B cell (primary cell): ENCODE results near the gene TMEM161B. TPM values are rescaled to one million over a fixed set of nuclear protein-coding genes. Genes with fewer than 3 reads are reported as not detected.

ENCODE experiments used
- ATAC-seq: fragments of 200-7000 bp; cut with Tn5 transposase; one replicate; pipeline ENCODE4 v1.10.0; 2021; ENCODE audit warnings: low read depth, mild to moderate bottlenecking, moderate number of reproducible peaks, moderate library complexity
- CTCF ChIA-PET: fragments of 350-600 bp; sonication (Branson Sonifier 250); formaldehyde crosslinking; loops from one replicate; lab custom pipeline; 2021; ENCODE audit warnings: antibody characterized with exemption, inconsistent platforms; lab: Charles Lee
- POLR2A ChIA-PET: fragments of 350-600 bp; sonication (Branson Sonifier 250); formaldehyde crosslinking; loops from one replicate; lab custom pipeline; 2021; ENCODE audit warnings: antibody characterized with exemption; lab: Charles Lee
- DNase-seq: peaks from one replicate; pipeline ENCODE4 v3.0.0; 2013
- H2AFZ ChIP-seq: 2 replicates; pipeline ENCODE4 v1.6.1; 2012; ENCODE audit warnings: mild to moderate bottlenecking, low read depth, low read length; ENCODE audit not compliant: insufficient read depth, poor library complexity, severe bottlenecking
- H3K27ac ChIP-seq, 2 donors: 1 replicate in 1 of 2; 2 replicates in 1 of 2; pipeline ENCODE4 v1.5.1; 2012 to 2013; ENCODE audit warnings: low read length in 2 of 2, mild to moderate bottlenecking in 2 of 2, moderate library complexity in 1 of 2
- H3K27me3 ChIP-seq, 4 experiments: fragments of 200-600 bp in 1 of 4; sonication (generic) in 1 of 4; replicated peaks in 1 of 4; 1 replicate in 2 of 4; 2 replicates in 2 of 4; pipeline versions ENCODE4 v1.6.1 to v1.7.0; 2013 to 2016; ENCODE audit warnings: low read length in 3 of 4, mild to moderate bottlenecking in 2 of 4, mixed read lengths in 1 of 4, moderate library complexity in 1 of 4; ENCODE audit not compliant: insufficient read depth in 4 of 4, control insufficient read depth in 3 of 4; ENCODE audit errors: control extremely low read depth in 1 of 4
- H3K36me3 ChIP-seq, 2 experiments: replicated peaks in 1 of 2; 1 replicate in 1 of 2; 2 replicates in 1 of 2; pipeline versions ENCODE4 v1.6.1 to v1.7.1; 2013; ENCODE audit warnings: low read length in 1 of 2; ENCODE audit not compliant: insufficient read depth in 2 of 2, control insufficient read depth in 1 of 2; ENCODE audit errors: control extremely low read depth in 1 of 2, extremely low read depth in 1 of 2
- H3K4me1 ChIP-seq, 2 donors: fragments of 200-600 bp in 1 of 2; sonication (generic) in 1 of 2; 1 replicate in 1 of 2; 2 replicates in 1 of 2; pipeline versions ENCODE4 v1.5.1 to v1.6.1; 2013 to 2017; ENCODE audit warnings: low read length in 2 of 2; ENCODE audit not compliant: control insufficient read depth in 2 of 2, insufficient read depth in 2 of 2
- H3K4me2 ChIP-seq: replicated peaks from 2 replicates; pipeline ENCODE3; 2012; ENCODE audit warnings: mild to moderate bottlenecking, low read depth, low read length; ENCODE audit not compliant: poor library complexity, severe bottlenecking
- H3K4me3 ChIP-seq, 5 experiments: fragments of 200-600 bp in 1 of 5; sonication (generic) in 1 of 5; 1 replicate in 3 of 5; 2 replicates in 2 of 5; pipeline versions ENCODE4 v1.5.1 to v1.7.0; 2011 to 2016; ENCODE audit warnings: low read length in 4 of 5, mild to moderate bottlenecking in 4 of 5, low read depth in 2 of 5, control low read depth in 1 of 5, moderate library complexity in 1 of 5; ENCODE audit not compliant: insufficient read depth in 1 of 5; ENCODE audit errors: control extremely low read depth in 1 of 5, extremely low read depth in 1 of 5
- H3K79me2 ChIP-seq: fragments of 200-600 bp; sonication (generic); one replicate; pipeline ENCODE4 v1.6.0; 2016; ENCODE audit warnings: low read length; ENCODE audit not compliant: control insufficient read depth, insufficient read depth
- H3K9ac ChIP-seq: fragments of 200-600 bp; sonication (generic); 2 replicates; pipeline ENCODE4 v1.6.1; 2017; ENCODE audit warnings: mild to moderate bottlenecking, low read length, moderate library complexity
- H3K9me3 ChIP-seq, 3 donors: one replicate each; pipeline versions ENCODE4 v1.6.1 to v1.7.1; 2013; ENCODE audit warnings: low read length in 2 of 3; ENCODE audit not compliant: control insufficient read depth in 2 of 3, insufficient read depth in 1 of 3; ENCODE audit errors: control extremely low read depth in 1 of 3
- H4K20me1 ChIP-seq: 2 replicates; pipeline ENCODE4 v1.6.0; 2012; ENCODE audit warnings: mild to moderate bottlenecking, low read length; ENCODE audit not compliant: insufficient read depth, control insufficient read depth, poor library complexity, severe bottlenecking
- H3K27ac Mint-ChIP-seq: one replicate; pipeline ENCODE4 v1.8.0; 2021; ENCODE audit warnings: mixed read lengths
- H3K27me3 Mint-ChIP-seq: one replicate; pipeline ENCODE4 v1.8.0; 2021; ENCODE audit warnings: mixed read lengths
- H3K4me1 Mint-ChIP-seq: one replicate; pipeline ENCODE4 v1.8.0; 2021; ENCODE audit warnings: mixed read lengths
- H3K4me3 Mint-ChIP-seq: one replicate; pipeline ENCODE4 v1.8.0; 2021; ENCODE audit warnings: mixed read lengths
- H3K9me3 Mint-ChIP-seq: one replicate; pipeline ENCODE4 v1.8.0; 2022; ENCODE audit warnings: mixed read lengths; ENCODE audit not compliant: insufficient read depth
- CTCF ChIP-seq: fragments of 200-600 bp; IDR thresholded peaks from one replicate; pipeline ENCODE4 v1.8.0; 2022; ENCODE audit warnings: antibody characterized with exemption, mild to moderate bottlenecking
- EZH2 ChIP-seq: IDR thresholded peaks from 2 replicates; pipeline ENCODE4 v1.6.1; 2012; ENCODE audit warnings: borderline replicate concordance, low read depth, mild to moderate bottlenecking, moderate library complexity, low read length; ENCODE audit not compliant: insufficient read depth, poor library complexity, severe bottlenecking
- WGBS: methylation state at CpG from one replicate; pipeline ENCODE4 v1.1.5; 2013; ENCODE audit warnings: missing lambda C conversion rate; ENCODE audit not compliant: insufficient coverage; 5-methylcytosine and 5-hydroxymethylcytosine counted together
- intact Hi-C: fragments of 100-400 bp; cut with micrococcal nuclease; formaldehyde crosslinking; loops from one replicate; pipeline ENCODE4 v1.10.0; 2022
- polyA minus RNA-seq: library from RNA; depleted of rRNA, polyadenylated mRNA; stranded (reverse); fragments of >200 nt; gene quantifications from 2 replicates; pipeline ENCODE4 v1.2.3, GENCODE V29; 2012
- polyA plus RNA-seq: library from polyadenylated mRNA; depleted of rRNA; stranded (reverse); fragments of >200 nt; gene quantifications from 2 replicates; pipeline ENCODE4 v1.2.3, GENCODE V29; 2012
- total RNA-seq, 2 donors: library from RNA; stranded (reverse); fragments of 120-200 nt in 1 of 2; gene quantifications; 1 replicate in 1 of 2; 2 replicates in 1 of 2; pipeline versions ENCODE4 v1.2.3 to v1.2.4, GENCODE V29; 2013 to 2022

Gene TMEM161B
- total RNA-seq (32.2 and 33.8 TPM in 2 replicates), polyA plus RNA-seq (12.7 and 20.4 TPM in 2 replicates), polyA minus RNA-seq (9.8 and 13.8 TPM in 2 replicates)
- 30.3 TPM for total RNA-seq (2013)

DNA sequence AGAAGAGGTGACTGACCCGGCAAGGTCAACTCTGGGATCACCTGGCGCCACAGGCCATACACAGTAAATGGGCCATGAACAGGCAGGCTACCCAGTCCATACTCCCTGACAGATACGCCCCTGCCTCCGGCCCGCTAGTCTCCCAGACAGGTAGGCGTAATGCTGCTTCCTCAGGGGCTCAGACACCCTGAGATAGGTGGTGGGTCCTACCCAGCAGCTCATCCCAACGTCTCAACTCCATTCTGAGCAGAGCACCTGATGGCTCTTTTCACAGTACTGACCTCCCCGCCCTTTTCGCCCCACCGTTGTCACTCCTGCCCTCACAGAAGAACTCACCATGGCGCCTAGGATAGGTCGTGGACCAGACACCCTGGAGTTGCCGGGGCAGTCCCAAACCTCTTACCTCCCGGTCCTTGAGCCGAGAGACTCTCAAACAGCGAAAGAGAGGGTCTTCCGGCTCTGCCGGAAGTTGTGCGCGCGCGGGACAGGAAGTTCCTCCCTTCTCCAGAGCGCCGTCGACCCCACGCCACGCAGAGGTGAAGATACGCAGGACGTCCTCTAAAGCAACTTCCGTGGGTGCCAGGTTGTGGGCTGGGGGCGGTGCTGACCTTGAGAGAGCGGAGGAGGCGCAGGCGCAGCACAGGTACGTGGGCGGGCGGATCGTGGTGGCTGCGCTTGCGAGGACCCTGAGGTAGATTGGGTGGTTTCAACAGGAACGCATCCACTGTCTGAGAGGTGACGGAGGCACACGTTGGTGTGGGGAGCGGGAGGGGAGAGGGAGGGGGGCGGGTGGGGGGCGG is at the start of gene TMEM161B:
Gene TMEM161B, minus strand, starts transcription at position 461 of the 800 bp plus-strand sequence. Its CDS starts 122 bp downstream, at position 339.
- TF ChIP-seq CTCF (no peak), EZH2 (no peak)
- Histone ChIP-seq H3K27ac (peak within 1 kb of the TSS; percentile 69 to 89), H3K4me1 (peaks cover 14 to 21% of the 10 kb centered on the region in 2 donors), H3K9me3 (no peaks in the 10 kb centered on the region), H3K9ac (peak within 1 kb of the TSS; percentile 90), H3K36me3 (peaks cover 4 to 7% of the 10 kb centered on the region in 2 experiments), H3K4me2 (peak within 1 kb of the TSS; percentile 82), H4K20me1 (peaks cover 6% of the 10 kb centered on the region), H3K27me3 (no peaks in the 10 kb centered on the region), H2AFZ (peak within 1 kb of the TSS; percentile 92), H3K79me2 (peaks cover 60% of the 10 kb centered on the region), H3K4me3 (peak within 1 kb of the TSS; percentile 74 to 98 (median 94))
- peak within 1 kb of the TSS; percentile 97 for H3K27ac Mint-ChIP-seq
- H3K9me3 Mint-ChIP-seq, result no peaks in the 10 kb centered on the region
- CTCF ChIA-PET, result no interaction called here
- peaks cover 39% of the 10 kb centered on the region for H3K4me1 Mint-ChIP-seq
- POLR2A ChIA-PET, result no interaction called here
- no peaks in the 10 kb centered on the region for H3K27me3 Mint-ChIP-seq
- intact Hi-C loops, result loop anchor here (2.0 kb wide), 1 partner anchor 856 kb away; the partner anchor contains the start of gene CCNH
- peak within 1 kb of the TSS; percentile 97 for H3K4me3 Mint-ChIP-seq
- DNase-seq (peak; percentile 97), ATAC-seq (peak; percentile 99)
- 1% methylated on average over 40 of the region's 46 CpGs for WGBS

- Histone ChIP-seq H2AFZ (no peak overlapping the region), H3K27me3 (peaks cover 0 to 2% (median 0%) of the 10 kb centered on the region in 4 experiments), H3K36me3 (no peaks in the 10 kb centered on the region), H3K4me3 (no peak overlapping the region), H3K27ac (no peak overlapping the region), H3K9ac (no peak overlapping the region), H3K9me3 (peaks cover 0 to 8% (median 0%) of the 10 kb centered on the region in 3 donors), H3K4me1 (no peaks in the 10 kb centered on the region), H4K20me1 (no peaks in the 10 kb centered on the region), H3K4me2 (no peak overlapping the region), H3K79me2 (no peaks in the 10 kb centered on the region)
- ChIA-PET CTCF (no interaction called here), POLR2A (no interaction called here)
- WGBS, result 73% methylated on average over 1 of the region's 2 CpGs
- Mint-ChIP-seq H3K9me3 (peaks cover 7% of the 10 kb centered on the region), H3K4me3 (no peak overlapping the region), H3K27me3 (peaks cover 3% of the 10 kb centered on the region), H3K4me1 (no peaks in the 10 kb centered on the region), H3K27ac (no peak overlapping the region)
- ATAC-seq (no peak), DNase-seq (no peak)
- intact Hi-C loops, result no loop called here
- TF ChIP-seq CTCF (no peak), EZH2 (no peak)
Observed at GRCh38 chr5:88304356-88304755, 35.7 kb upstream of the TMEM161B start.
